Natural killer cell (primary cell): ENCODE measurements around the gene OR10H2. TPM values are rescaled to one million over a fixed set of nuclear protein-coding genes. Genes with fewer than 3 reads are reported as not detected.

Source experiments
- ATAC-seq, 3 donors: fragments of 150-1000 bp in 2 of 3; fragments of 200-7000 bp in 1 of 3; cut with Tn5 transposase; 1 replicate in 1 of 3; 2 replicates in 2 of 3; pipeline ENCODE4 v1.10.0; 2021; ENCODE audit warnings: mild to moderate bottlenecking in 2 of 3, moderate library complexity in 2 of 3
- DNase-seq, 2 donors: peaks; one replicate each; pipeline versions ENCODE4 v3.0.0 to v3.0.0-alpha.2; 2013 to 2021; ENCODE audit warnings: mixed read lengths in 1 of 2
- H3K27ac ChIP-seq: one replicate; pipeline ENCODE4 v1.5.1; 2013; ENCODE audit warnings: mild to moderate bottlenecking, low read length
- H3K27me3 ChIP-seq: one replicate; pipeline ENCODE4 v1.6.1; 2013; ENCODE audit warnings: low read length; ENCODE audit not compliant: control insufficient read depth, insufficient read depth
- H3K36me3 ChIP-seq: one replicate; pipeline ENCODE4 v1.6.1; 2013; ENCODE audit warnings: low read length; ENCODE audit not compliant: control insufficient read depth, insufficient read depth
- H3K4me1 ChIP-seq: one replicate; pipeline ENCODE4 v1.6.1; 2013; ENCODE audit warnings: low read length; ENCODE audit not compliant: control insufficient read depth, insufficient read depth
- H3K4me3 ChIP-seq: one replicate; pipeline ENCODE4 v1.5.1; 2013; ENCODE audit warnings: low read length
- H3K9me3 ChIP-seq: one replicate; pipeline ENCODE4 v1.6.1; 2013; ENCODE audit warnings: low read length; ENCODE audit not compliant: control insufficient read depth, insufficient read depth
- H3K27ac Mint-ChIP-seq, 2 donors: one replicate each; pipeline ENCODE4 v1.8.0; 2022; ENCODE audit warnings: mild to moderate bottlenecking in 2 of 2, mixed read lengths in 2 of 2, moderate library complexity in 1 of 2
- H3K27me3 Mint-ChIP-seq, 2 donors: one replicate each; pipeline ENCODE4 v1.8.0; 2022; ENCODE audit warnings: low read depth in 2 of 2, mixed read lengths in 2 of 2
- H3K36me3 Mint-ChIP-seq: one replicate; pipeline ENCODE4 v1.8.0; 2022; ENCODE audit warnings: mixed read lengths
- H3K4me1 Mint-ChIP-seq, 2 donors: one replicate each; pipeline ENCODE4 v1.8.0; 2022; ENCODE audit warnings: mixed read lengths in 2 of 2
- H3K4me3 Mint-ChIP-seq: one replicate; pipeline ENCODE4 v1.8.0; 2022; ENCODE audit warnings: mild to moderate bottlenecking, moderate library complexity, mixed read lengths
- H3K9me3 Mint-ChIP-seq, 2 donors: one replicate each; pipeline ENCODE4 v1.8.0; 2022; ENCODE audit warnings: mixed read lengths in 2 of 2
- CTCF ChIP-seq: fragments of 200-600 bp; IDR thresholded peaks from one replicate; pipeline ENCODE4 v1.8.0; 2022; ENCODE audit warnings: antibody characterized with exemption
- WGBS: methylation state at CpG from one replicate; pipeline ENCODE4 v1.1.7; 2013; ENCODE audit warnings: missing lambda C conversion rate; ENCODE audit not compliant: insufficient coverage; 5-methylcytosine and 5-hydroxymethylcytosine counted together
- intact Hi-C: fragments of 100-400 bp; cut with micrococcal nuclease; formaldehyde crosslinking; loops from one replicate; pipeline ENCODE4 v1.14.2; 2022
- total RNA-seq, 4 donors: library from RNA; stranded (reverse); fragments of 120-200 nt in 1 of 4; gene quantifications; one replicate each; pipeline versions ENCODE4 v1.2.3 to v1.2.4, GENCODE V29; 2013 to 2022

OR10H2 gene
- total RNA-seq, 3 donors from 2014 or later (not counting 1 experiment from before 2014, with no cell fraction given), result not detected

GRCh38 chr19:15683411-15683810, 44.4 kb upstream of the OR10H2 start:
- H3K27me3 Mint-ChIP-seq, result peaks cover 22 to 52% of the 10 kb centered on the region in 2 donors

GRCh38 chr19:15684828-15685227, 43.0 kb upstream of the OR10H2 start:
- Mint-ChIP-seq H3K4me1 (no peaks in the 10 kb centered on the region), H3K27me3 (peaks cover 22 to 56% of the 10 kb centered on the region in 2 donors), H3K36me3 (peaks cover 5% of the 10 kb centered on the region), H3K4me3 (no peak overlapping the region), H3K27ac (no peak overlapping the region), H3K9me3 (peaks cover 0 to 2% of the 10 kb centered on the region in 2 donors)
- no peaks in the 10 kb centered on the region for H3K27me3 ChIP-seq
- no peaks in the 10 kb centered on the region for H3K4me1 ChIP-seq
- H3K4me3 ChIP-seq, result no peak overlapping the region
- no peaks in the 10 kb centered on the region for H3K36me3 ChIP-seq
- H3K9me3 ChIP-seq, result no peaks in the 10 kb centered on the region
- intact Hi-C loops, result no loop called here
- no peak for TF ChIP-seq CTCF
- 29% methylated on average over 9 of the region's 9 CpGs for WGBS
- DNase-seq (no peak), ATAC-seq (no peak)
- no peak overlapping the region for H3K27ac ChIP-seq

More at GRCh38 chr19:15683411-15683810, 44.4 kb upstream of the OR10H2 start:
- Histone ChIP-seq H3K9me3 (no peaks in the 10 kb centered on the region), H3K4me3 (no peak overlapping the region), H3K27ac (no peak overlapping the region), H3K4me1 (no peaks in the 10 kb centered on the region), H3K27me3 (no peaks in the 10 kb centered on the region), H3K36me3 (no peaks in the 10 kb centered on the region)
- DNase-seq (no peak), ATAC-seq (no peak)
- H3K4me1 Mint-ChIP-seq, result no peaks in the 10 kb centered on the region
- H3K27ac Mint-ChIP-seq, result no peak overlapping the region
- no peak for TF ChIP-seq CTCF
- H3K9me3 Mint-ChIP-seq, result peaks cover 0 to 2% of the 10 kb centered on the region in 2 donors
- peaks cover 3% of the 10 kb centered on the region for H3K36me3 Mint-ChIP-seq
- WGBS, result 82% methylated on average over 10 of the region's 10 CpGs
- no peak overlapping the region for H3K4me3 Mint-ChIP-seq
- intact Hi-C loops, result no loop called here

GRCh38 chr19:15696654-15697194, 31.1 kb upstream of the OR10H2 start:
- Mint-ChIP-seq H3K27me3 (peaks cover 30 to 33% of the 10 kb centered on the region in 2 donors), H3K36me3 (no peaks in the 10 kb centered on the region), H3K4me1 (no peaks in the 10 kb centered on the region), H3K4me3 (no peak overlapping the region), H3K9me3 (no peaks in the 10 kb centered on the region), H3K27ac (no peak overlapping the region)
- no peaks in the 10 kb centered on the region for H3K36me3 ChIP-seq
- no peaks in the 10 kb centered on the region for H3K9me3 ChIP-seq
- H3K4me1 ChIP-seq, result no peaks in the 10 kb centered on the region
- DNase-seq (no peak), ATAC-seq (no peak)
- no peak overlapping the region for H3K4me3 ChIP-seq
- no peak for TF ChIP-seq CTCF
- no peak overlapping the region for H3K27ac ChIP-seq
- intact Hi-C loops, result no loop called here
- peaks cover 6% of the 10 kb centered on the region for H3K27me3 ChIP-seq
- 68% methylated on average over 19 of the region's 19 CpGs for WGBS
